ENCODE results near the gene MAP6D1. TPM values are rescaled to one million over a fixed set of nuclear protein-coding genes. Genes with fewer than 3 reads are reported as not detected.

MAP6D1 gene
- total and polyA plus RNA-seq, 2 donors (not counting 1 experiment from before 2014, with no cell fraction given), result 0.83 to 2.1 TPM

DNA sequence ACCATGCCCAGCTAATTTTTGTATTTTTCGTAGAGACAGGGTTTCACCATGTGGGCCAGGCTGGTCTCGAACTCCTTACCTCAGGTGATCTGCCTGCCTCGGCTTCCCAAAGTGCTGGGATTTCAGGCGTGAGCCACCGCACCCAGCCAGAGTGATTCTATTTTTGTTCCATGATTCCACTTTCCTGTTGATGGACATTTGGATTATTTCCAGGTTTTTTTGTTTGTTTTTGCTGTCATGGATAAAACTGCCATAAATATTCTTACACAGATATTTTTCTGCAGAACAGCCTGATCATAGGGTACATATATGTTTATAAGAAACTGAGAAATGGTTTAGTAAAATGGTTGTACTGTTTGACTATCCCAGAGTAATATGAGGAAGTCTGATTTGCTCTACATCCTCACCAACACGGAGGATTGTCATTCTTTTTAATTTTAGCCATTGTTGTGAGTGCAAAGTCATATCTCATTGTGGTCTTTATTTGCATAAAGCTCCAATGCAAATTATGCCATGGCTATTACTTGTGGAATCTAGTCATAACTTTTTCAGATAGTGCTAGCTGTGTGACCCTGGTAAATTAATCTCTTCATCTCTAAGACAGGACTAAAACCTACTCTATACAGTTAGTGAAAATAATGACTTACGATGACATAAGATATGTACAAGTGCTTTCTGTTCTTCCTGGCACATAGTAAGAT, 42.7 kb downstream of the MAP6D1 start:
- Histone ChIP-seq H3K9me3 (ENCODE audit: control insufficient read depth, insufficient read depth, low read depth, low read length) (no peaks in the 10 kb centered on the region), H4K20me1 (ENCODE audit: control insufficient read depth, extremely low read depth, insufficient read depth, low read length) (no peaks in the 10 kb centered on the region), H2AFZ (ENCODE audit: low read length) (no peak overlapping the region), H3K4me2 (ENCODE audit: extremely low read depth, insufficient read depth, low read length) (no peak overlapping the region), H3K4me3 (replicated peaks in 1 of 4; ENCODE audit: control extremely low read depth in 1 of 4, insufficient read depth in 1 of 4, low read depth in 3 of 4, low read length in 4 of 4) (no peak overlapping the region), H3K9ac (ENCODE audit: insufficient read depth, low read length) (no peak overlapping the region), H3K36me3 (ENCODE audit: control insufficient read depth, insufficient read depth, low read length) (peaks cover 9% of the 10 kb centered on the region), H3K27me3 (ENCODE audit: control insufficient read depth, insufficient read depth, low read length) (no peaks in the 10 kb centered on the region), H3K4me1 (ENCODE audit: control insufficient read depth, extremely low read depth, insufficient read depth, low read length) (no peaks in the 10 kb centered on the region), H3K79me2 (ENCODE audit: control insufficient read depth, insufficient read depth, low read length) (peaks cover 2% of the 10 kb centered on the region), H3K27ac (ENCODE audit: insufficient read depth, low read length) (no peak overlapping the region)
- TF ChIP-seq, protein P1, sequence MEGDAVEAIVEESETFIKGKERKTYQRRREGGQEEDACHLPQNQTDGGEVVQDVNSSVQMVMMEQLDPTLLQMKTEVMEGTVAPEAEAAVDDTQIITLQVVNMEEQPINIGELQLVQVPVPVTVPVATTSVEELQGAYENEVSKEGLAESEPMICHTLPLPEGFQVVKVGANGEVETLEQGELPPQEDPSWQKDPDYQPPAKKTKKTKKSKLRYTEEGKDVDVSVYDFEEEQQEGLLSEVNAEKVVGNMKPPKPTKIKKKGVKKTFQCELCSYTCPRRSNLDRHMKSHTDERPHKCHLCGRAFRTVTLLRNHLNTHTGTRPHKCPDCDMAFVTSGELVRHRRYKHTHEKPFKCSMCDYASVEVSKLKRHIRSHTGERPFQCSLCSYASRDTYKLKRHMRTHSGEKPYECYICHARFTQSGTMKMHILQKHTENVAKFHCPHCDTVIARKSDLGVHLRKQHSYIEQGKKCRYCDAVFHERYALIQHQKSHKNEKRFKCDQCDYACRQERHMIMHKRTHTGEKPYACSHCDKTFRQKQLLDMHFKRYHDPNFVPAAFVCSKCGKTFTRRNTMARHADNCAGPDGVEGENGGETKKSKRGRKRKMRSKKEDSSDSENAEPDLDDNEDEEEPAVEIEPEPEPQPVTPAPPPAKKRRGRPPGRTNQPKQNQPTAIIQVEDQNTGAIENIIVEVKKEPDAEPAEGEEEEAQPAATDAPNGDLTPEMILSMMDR (conservative IDR thresholded peaks at IDR 0.05 in 1 of 2, IDR thresholded peaks at IDR 0.05 in 1 of 2; ENCODE audit: low read depth in 1 of 2, low read length in 2 of 2), result no peak
- TF ChIP-seq EZH2 (IDR thresholded peaks at IDR 0.05; ENCODE audit: low read length, missing control alignments), result no peak
- DNase-seq (ENCODE audit: low read depth in 2 of 2), result peak in 1 of 2 donors; percentile 9

DNA sequence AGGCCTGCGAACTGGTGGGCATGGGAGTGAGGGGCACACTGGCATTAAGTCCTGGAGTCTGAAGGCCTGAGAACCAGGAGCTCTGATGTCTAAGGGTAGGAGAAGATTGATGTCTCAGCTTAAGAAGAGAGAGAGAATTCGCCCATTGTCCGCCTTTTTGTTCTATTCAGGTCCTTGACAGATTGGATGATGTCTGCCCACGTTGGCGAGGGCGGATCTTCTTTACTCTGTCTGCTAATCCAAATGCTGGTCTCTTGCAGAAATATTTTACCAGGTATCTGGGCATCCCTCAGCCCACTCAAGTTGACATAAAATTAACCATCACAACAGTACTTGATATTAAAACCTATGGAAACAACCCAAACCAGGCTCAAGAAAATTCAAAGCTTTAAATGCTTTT, 44.1 kb downstream of the MAP6D1 start:
- TF ChIP-seq, protein P1 (conservative IDR thresholded peaks at IDR 0.05 in 1 of 2, IDR thresholded peaks at IDR 0.05 in 1 of 2; ENCODE audit: low read depth in 1 of 2, low read length in 2 of 2), result no peak
- TF ChIP-seq EZH2 (IDR thresholded peaks at IDR 0.05; ENCODE audit: low read length, missing control alignments), result no peak

DNA sequence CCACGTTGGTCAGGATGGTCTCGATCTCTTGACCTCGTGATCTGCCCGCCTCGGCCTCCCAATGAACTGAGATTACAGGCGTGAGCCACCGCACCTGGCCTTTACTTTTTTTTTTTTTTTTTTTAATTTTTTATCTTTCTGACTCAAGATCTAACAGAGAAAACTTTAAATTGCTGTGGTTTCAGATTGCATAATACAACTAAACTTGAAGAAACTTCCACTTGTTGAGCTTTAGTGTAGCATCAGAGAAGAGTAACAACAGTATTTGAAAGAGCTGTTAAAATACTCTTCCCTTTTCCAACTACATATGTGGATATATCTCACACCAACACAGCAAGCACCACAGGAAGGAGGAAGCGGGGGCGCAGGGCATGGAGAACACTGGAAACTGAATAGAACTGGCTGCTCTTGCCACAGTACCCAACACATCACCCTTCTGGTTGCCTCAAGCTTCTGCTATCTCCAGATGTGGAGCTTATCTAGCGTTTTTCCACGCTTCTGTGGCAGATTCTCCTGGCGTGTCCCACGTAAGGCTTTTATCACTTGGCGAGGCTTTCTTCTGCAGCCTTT, 45.4 kb downstream of the MAP6D1 start:
- Histone ChIP-seq H3K36me3 (ENCODE audit: control insufficient read depth, insufficient read depth, low read length) (peaks cover 6% of the 10 kb centered on the region), H3K9ac (ENCODE audit: insufficient read depth, low read length) (no peak overlapping the region), H3K4me1 (ENCODE audit: control insufficient read depth, extremely low read depth, insufficient read depth, low read length) (no peaks in the 10 kb centered on the region), H3K27me3 (ENCODE audit: control insufficient read depth, insufficient read depth, low read length) (no peaks in the 10 kb centered on the region), H3K4me3 (replicated peaks in 1 of 4; ENCODE audit: control extremely low read depth in 1 of 4, insufficient read depth in 1 of 4, low read depth in 3 of 4, low read length in 4 of 4) (no peak overlapping the region), H2AFZ (ENCODE audit: low read length) (no peak overlapping the region), H4K20me1 (ENCODE audit: control insufficient read depth, extremely low read depth, insufficient read depth, low read length) (no peaks in the 10 kb centered on the region), H3K4me2 (ENCODE audit: extremely low read depth, insufficient read depth, low read length) (no peak overlapping the region), H3K27ac (ENCODE audit: insufficient read depth, low read length) (no peak overlapping the region), H3K79me2 (ENCODE audit: control insufficient read depth, insufficient read depth, low read length) (peaks cover 2% of the 10 kb centered on the region), H3K9me3 (ENCODE audit: control insufficient read depth, insufficient read depth, low read depth, low read length) (no peaks in the 10 kb centered on the region)
- DNase-seq (ENCODE audit: low read depth in 2 of 2), result peak in 1 of 2 donors; percentile 27
- TF ChIP-seq, protein P1 (conservative IDR thresholded peaks at IDR 0.05 in 1 of 2, IDR thresholded peaks at IDR 0.05 in 1 of 2; ENCODE audit: low read depth in 1 of 2, low read length in 2 of 2), result no peak
- no peak for TF ChIP-seq EZH2 (IDR thresholded peaks at IDR 0.05; ENCODE audit: low read length, missing control alignments)

More for the DNA sequence above, 44.1 kb downstream of the MAP6D1 start:
- Histone ChIP-seq H3K9ac (ENCODE audit: insufficient read depth, low read length) (no peak overlapping the region), H3K9me3 (ENCODE audit: control insufficient read depth, insufficient read depth, low read depth, low read length) (no peaks in the 10 kb centered on the region), H3K4me1 (ENCODE audit: control insufficient read depth, extremely low read depth, insufficient read depth, low read length) (no peaks in the 10 kb centered on the region), H4K20me1 (ENCODE audit: control insufficient read depth, extremely low read depth, insufficient read depth, low read length) (no peaks in the 10 kb centered on the region), H3K27me3 (ENCODE audit: control insufficient read depth, insufficient read depth, low read length) (no peaks in the 10 kb centered on the region), H3K4me2 (ENCODE audit: extremely low read depth, insufficient read depth, low read length) (no peak overlapping the region), H3K27ac (ENCODE audit: insufficient read depth, low read length) (no peak overlapping the region), H3K4me3 (replicated peaks in 1 of 4; ENCODE audit: control extremely low read depth in 1 of 4, insufficient read depth in 1 of 4, low read depth in 3 of 4, low read length in 4 of 4) (no peak overlapping the region), H2AFZ (ENCODE audit: low read length) (no peak overlapping the region), H3K36me3 (ENCODE audit: control insufficient read depth, insufficient read depth, low read length) (peaks cover 6% of the 10 kb centered on the region), H3K79me2 (ENCODE audit: control insufficient read depth, insufficient read depth, low read length) (peaks cover 2% of the 10 kb centered on the region)
- no peak for DNase-seq (ENCODE audit: low read depth in 2 of 2)

All from fibroblast of lung (primary cell).